BE2C (cell line): ENCODE data around the gene UPK2.
"Not testable (repeated sequence)": the region's sequence is repeated elsewhere in the genome, so short reads cannot be mapped to it uniquely, and the experiment has no call there.

Experiments
- DNase-seq: peaks from one replicate; pipeline ENCODE4 v3.0.0-alpha.2; 2020
- H3K27me3 ChIP-seq: fragments of 250-450 bp; sonication (Bioruptor Pico); 2 replicates; pipeline ENCODE4 v1.5.1; 2020; ENCODE audit warnings: mild to moderate bottlenecking
- H3K36me3 ChIP-seq: fragments of 250-450 bp; sonication (Bioruptor Pico); 2 replicates; pipeline ENCODE4 v1.5.1; 2020; ENCODE audit warnings: mild to moderate bottlenecking
- H3K4me1 ChIP-seq: fragments of 250-450 bp; sonication (Bioruptor Pico); 2 replicates; pipeline ENCODE4 v1.5.1; 2020
- H3K4me3 ChIP-seq: 2 replicates; pipeline ENCODE4 v1.5.1; 2011; ENCODE audit warnings: low read depth, low read length
- H3K9me3 ChIP-seq: fragments of 250-450 bp; sonication (Bioruptor Pico); 2 replicates; pipeline ENCODE4 v1.5.1; 2020
- TF ChIP-seq, protein P1 (sequence below): IDR thresholded peaks from 2 replicates; pipeline ENCODE4 v1.5.1; 2012; ENCODE audit warnings: mild to moderate bottlenecking, low read depth, low read length

UPK2 gene

DNA sequence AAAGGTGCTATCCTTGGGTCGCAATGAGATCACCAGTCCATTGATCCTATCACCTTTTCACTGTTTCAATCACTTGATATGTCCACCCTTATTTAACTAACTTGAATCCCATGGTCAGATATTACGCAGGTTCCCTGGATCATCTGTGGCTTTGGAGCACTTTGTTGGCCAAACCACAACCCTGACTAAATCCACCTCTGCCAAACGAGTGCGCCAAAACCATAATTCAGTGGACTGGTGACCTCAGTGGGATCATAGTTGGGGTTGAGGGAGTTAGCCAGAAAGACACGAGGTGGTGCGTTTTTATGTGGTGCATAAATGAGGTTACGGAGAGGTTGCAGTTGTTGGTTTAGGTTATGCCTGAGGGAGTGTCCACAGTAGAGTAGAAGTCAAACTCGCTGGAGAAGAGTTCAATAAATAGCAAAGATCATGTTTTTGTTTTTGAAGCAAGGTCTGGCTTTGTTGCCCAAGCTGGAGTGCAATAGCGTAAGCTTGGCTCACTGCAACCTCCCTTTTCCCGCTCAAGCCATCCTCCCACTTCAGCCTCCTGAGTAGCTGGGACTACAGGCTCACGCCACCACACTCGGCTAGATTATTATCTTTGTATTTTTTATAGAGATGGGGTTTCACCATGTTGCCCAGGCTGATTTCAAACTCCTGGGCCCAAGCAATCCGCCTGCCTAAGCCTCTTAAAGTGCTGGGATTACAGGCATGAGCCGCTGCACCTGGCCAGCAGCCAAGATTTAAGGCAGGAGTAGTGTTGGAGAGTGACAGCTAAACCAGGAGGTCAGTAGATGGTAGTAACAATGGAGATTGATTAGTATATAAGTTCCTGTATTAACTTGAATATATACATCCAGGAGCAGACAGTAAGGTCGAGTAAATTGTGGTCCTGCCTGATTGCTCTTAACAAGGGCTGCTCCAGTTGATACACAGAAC, 19.9 kb downstream of the UPK2 start:
- no peaks in the 10 kb centered on the region for H3K9me3 ChIP-seq
- DNase-seq = peak; percentile 60

DNA sequence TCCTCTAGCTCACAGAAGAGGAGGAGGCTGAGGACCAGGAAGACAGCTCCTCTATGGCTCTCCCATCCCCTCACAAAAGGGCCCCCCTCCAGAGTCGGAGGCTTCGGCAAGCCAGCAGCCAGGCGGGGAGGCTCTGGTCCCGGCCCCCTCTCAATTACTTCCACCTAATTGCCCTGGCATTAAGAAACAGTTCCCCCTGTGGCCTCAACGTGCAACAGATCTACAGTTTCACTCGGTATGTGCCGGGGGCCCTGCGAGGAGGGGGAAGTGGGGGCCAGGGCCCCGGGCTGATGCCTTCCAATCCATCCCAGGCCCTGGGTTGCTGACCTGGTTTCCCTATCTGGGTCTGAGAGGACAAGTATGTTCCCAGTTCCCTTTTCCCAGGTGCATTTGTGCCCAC, 23.3 kb downstream of the UPK2 start:
- Histone ChIP-seq H3K4me1 (no peaks in the 10 kb centered on the region), H3K36me3 (no peaks in the 10 kb centered on the region), H3K9me3 (no peaks in the 10 kb centered on the region), H3K27me3 (no peaks in the 10 kb centered on the region), H3K4me3 (no peak overlapping the region)
- no peak for DNase-seq
- TF ChIP-seq, protein P1, sequence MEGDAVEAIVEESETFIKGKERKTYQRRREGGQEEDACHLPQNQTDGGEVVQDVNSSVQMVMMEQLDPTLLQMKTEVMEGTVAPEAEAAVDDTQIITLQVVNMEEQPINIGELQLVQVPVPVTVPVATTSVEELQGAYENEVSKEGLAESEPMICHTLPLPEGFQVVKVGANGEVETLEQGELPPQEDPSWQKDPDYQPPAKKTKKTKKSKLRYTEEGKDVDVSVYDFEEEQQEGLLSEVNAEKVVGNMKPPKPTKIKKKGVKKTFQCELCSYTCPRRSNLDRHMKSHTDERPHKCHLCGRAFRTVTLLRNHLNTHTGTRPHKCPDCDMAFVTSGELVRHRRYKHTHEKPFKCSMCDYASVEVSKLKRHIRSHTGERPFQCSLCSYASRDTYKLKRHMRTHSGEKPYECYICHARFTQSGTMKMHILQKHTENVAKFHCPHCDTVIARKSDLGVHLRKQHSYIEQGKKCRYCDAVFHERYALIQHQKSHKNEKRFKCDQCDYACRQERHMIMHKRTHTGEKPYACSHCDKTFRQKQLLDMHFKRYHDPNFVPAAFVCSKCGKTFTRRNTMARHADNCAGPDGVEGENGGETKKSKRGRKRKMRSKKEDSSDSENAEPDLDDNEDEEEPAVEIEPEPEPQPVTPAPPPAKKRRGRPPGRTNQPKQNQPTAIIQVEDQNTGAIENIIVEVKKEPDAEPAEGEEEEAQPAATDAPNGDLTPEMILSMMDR = no peak

More for the DNA sequence above, 19.9 kb downstream of the UPK2 start:
- no peaks in the 10 kb centered on the region for H3K27me3 ChIP-seq
- H3K4me1 ChIP-seq = no peaks in the 10 kb centered on the region
- no peaks in the 10 kb centered on the region for H3K36me3 ChIP-seq
- no peak overlapping the region for H3K4me3 ChIP-seq
- TF ChIP-seq, protein P1 = no peak

DNA sequence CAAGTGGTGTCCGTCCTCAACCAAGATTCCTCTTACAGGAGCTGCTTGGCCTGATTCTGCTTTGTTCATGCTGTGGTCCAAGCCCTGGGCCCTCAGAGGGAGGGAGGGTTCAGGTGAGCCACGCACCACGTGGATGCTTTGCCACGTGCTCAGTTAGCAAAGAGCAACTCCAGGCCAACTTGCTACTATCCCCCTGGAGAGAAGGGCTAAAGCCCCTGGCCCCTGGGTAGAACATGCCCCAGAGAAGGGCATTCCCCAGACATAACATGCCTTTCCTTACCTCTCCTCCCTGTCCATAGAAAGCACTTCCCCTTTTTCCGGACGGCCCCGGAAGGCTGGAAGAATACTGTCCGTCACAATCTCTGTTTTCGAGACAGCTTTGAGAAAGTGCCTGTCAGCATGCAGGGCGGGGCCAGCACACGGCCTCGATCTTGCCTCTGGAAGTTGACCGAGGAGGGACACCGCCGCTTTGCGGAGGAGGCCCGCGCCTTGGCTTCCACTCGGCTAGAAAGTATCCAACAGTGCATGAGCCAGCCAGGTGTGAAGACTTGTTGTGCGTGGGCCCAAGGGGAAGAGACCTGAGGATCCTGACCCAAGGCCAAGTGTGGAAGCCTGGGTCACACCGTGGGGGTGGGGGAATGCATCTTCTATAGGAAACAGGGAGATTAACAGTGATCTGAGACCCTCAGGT, 24.2 kb downstream of the UPK2 start:
- DNase-seq = no peak
- Histone ChIP-seq H3K4me1 (no peaks in the 10 kb centered on the region), H3K4me3 (no peak overlapping the region), H3K9me3 (no peaks in the 10 kb centered on the region), H3K36me3 (no peaks in the 10 kb centered on the region), H3K27me3 (no peaks in the 10 kb centered on the region)
- TF ChIP-seq, protein P1 = no peak

DNA sequence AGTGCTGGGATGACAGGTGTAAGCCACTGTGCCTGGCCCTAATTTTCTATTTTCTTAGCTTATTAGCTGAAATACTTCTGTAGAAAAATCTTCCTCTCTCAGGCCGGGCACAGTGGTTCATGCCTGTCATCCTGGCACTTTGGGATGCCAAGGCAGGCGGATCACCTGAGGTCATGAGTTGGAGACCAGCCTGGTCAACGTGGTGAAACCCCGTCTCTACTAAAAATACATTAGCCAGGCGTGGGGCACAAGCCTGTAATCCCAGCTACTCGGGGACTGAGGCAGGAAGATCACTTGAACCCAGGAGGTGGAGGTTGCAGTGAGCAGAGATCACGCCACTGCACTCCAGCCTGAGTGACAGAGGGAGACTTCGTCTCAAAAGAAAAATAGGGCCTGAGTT, 28.2 kb downstream of the UPK2 start:
- DNase-seq, H3K4me1 ChIP-seq, H3K27me3 ChIP-seq, H3K36me3 ChIP-seq, H3K4me3 ChIP-seq, H3K9me3 ChIP-seq: not testable (repeated sequence)

DNA sequence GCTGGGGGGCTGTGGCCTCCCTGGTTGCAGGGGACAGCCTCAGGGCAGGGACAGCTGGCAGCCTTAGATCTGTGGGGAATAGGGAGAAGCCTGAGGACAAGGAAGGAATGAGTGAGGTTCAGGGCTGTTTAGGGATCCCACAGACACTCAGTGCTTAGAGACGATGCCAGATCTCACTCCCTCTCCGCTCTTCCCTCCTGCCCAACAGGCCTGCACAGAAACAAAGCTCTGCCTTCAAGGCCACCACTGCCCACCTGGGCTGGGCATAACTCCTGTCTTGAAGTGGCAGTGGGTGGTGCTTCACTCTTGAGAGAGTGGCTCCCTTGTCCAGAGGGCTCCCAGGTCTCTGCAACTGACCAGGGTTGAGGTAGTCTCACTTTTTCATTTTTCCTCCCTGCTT, 28.7 kb downstream of the UPK2 start:
- DNase-seq = no peak
- no peaks in the 10 kb centered on the region for H3K27me3 ChIP-seq
- H3K9me3 ChIP-seq = no peaks in the 10 kb centered on the region
- no peak overlapping the region for H3K4me3 ChIP-seq
- TF ChIP-seq, protein P1 = no peak
- H3K36me3 ChIP-seq = no peaks in the 10 kb centered on the region
- H3K4me1 ChIP-seq = no peaks in the 10 kb centered on the region

- Histone ChIP-seq H3K4me1 (no peaks in the 10 kb centered on the region), H3K36me3 (no peaks in the 10 kb centered on the region), H3K4me3 (no peak overlapping the region), H3K9me3 (no peaks in the 10 kb centered on the region), H3K27me3 (no peaks in the 10 kb centered on the region)
- no peak for DNase-seq
- TF ChIP-seq, protein P1 = no peak
Observed at GRCh38 chr11:118988280-118988679, 32.2 kb downstream of the UPK2 start.

GRCh38 chr11:118991486-118992038, 35.5 kb downstream of the UPK2 start:
- H3K4me3 ChIP-seq, H3K36me3 ChIP-seq, H3K4me1 ChIP-seq, DNase-seq, H3K27me3 ChIP-seq, H3K9me3 ChIP-seq: not testable (repeated sequence)
